ENCODE results near the gene TCF12.
A peak's percentile ranks its signal among the peaks of the same experiment; 100 is the strongest.
"Not testable (repeated sequence)": the region's sequence is repeated elsewhere in the genome, so short reads cannot be mapped to it uniquely, and the experiment has no call there.

TCF12 gene

DNA sequence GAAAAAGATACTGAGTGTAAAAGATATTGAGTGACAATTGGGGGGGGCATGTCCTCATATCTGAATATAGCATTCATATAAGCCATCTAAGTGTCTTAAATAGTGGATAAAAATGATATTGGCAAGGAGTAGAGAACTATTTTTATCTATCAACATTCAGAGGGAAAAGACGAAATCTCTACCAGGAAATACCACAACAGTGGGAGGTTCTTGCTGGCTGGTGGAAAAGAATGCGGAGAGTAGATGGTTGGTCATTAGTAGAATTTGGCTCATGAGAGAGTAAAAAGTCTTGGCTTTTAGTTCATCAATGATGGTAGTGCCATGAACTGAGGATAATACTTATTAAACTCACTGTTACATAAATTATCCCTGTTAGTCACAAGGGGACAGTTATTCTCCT lies 4.8 kb upstream of the TCF12 start:
- FAIRE-seq (no peak), DNase-seq (ENCODE audit: extremely low spot score, insufficient read length, low read depth) (no peak)

DNA sequence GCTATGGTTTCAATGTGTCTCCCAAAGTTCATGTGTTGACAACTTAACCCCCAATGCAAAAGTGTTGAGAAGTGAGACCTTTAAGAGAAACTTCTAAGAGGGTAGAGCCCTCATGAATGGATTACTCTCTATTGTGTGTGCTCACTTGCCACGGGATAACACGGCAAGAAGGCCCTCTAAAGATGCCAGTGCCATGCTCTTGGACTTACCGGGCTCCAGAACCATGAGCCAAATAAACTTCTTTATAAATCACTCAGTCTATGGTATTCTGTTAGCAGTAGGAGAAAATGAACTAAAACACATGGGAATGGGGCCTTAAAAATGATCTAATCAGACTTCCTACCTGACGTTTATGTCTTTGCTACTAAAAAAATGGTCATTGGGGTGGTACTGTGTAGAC lies 2.6 kb upstream of the TCF12 start:
- no peak for DNase-seq (ENCODE audit: extremely low spot score, insufficient read length, low read depth)
- no peak for FAIRE-seq

DNA sequence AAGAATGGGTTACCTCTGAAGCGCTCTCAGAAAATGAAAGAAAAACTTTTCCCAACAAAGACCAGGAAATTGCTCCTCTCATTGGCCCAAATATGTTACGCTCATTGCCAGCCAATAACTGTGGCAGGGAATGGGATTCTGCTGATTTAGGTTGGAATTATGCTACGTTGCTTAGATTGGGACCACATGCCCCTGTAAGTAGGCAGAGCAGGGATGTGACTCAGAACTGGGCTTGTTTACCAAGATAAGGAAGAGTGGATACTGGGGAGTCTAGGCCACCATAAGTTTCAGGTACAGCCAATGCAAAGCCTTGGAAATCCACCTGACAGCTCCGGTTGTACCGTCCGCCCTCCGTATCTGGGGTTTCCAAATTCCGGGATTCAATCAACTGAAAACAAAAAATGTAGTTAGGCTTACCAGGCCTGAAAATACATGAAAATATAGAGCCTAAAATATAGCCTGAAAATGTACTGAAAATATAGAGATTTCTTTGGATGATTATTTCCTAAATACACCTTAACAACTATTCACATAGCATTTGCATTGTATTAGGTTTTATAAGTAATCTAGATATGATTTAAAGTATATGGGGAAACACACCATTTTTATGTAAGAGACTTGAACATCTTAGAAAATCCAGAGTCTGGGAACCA lies 1.5 kb upstream of the TCF12 start:
- FAIRE-seq = no peak

DNA sequence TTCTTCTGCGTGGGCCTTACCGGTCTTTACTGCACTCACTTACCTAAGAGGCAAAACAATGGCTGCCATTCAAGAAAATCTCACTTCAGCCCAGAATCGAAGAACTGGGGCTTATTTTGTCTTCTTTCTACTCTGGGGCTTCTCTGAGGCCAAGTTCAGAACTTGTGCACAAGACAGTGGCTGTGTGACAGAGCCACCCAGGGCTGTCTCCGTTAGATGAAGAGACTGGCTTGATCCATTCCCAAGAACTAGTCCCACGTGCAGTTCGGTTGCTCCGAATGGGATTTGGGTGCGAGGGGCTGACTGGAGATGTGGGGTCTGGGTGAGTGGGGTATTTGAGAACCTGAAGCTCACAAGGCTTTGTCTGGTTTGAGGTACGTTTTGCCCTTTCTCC lies 795 bp upstream of the TCF12 start:
- no peak for FAIRE-seq
- no peak for DNase-seq (ENCODE audit: extremely low spot score, insufficient read length, low read depth)

More for the DNA sequence above, 1.5 kb upstream of the TCF12 start:
- no peak for DNase-seq (ENCODE audit: extremely low spot score, insufficient read length, low read depth)

DNA sequence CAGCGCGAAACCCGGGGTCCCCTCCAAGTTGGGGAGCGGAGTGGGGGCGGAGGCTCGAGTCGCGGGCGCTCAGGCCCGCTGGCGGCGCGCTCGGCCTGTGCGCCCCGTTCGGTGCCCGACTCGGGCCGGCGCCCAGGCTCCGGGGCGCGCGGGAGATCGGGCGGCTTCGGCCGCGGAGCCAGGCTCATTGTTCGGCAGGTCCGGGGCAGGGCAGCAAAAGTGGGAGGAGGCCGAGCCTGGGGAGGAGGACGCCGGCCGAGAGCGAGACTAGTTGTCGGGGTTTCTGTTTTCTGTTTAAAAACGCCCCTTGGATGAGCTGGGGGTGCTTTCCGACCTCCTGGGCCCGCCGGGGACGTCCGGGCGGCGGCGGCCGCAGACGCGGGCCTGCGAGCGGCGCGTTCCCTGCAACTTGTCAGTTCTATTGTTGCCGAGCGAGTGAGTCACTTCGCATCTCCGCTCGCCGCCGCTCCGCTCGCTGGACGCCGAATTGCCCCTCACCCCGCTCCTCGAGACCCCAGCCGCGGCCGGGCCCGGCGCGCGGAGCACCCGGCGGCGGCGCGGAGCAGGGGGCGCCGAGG lies 676 bp downstream of the TCF12 start:
- no peak for FAIRE-seq
- peak; percentile 18 for DNase-seq (ENCODE audit: extremely low spot score, insufficient read length, low read depth)

DNA sequence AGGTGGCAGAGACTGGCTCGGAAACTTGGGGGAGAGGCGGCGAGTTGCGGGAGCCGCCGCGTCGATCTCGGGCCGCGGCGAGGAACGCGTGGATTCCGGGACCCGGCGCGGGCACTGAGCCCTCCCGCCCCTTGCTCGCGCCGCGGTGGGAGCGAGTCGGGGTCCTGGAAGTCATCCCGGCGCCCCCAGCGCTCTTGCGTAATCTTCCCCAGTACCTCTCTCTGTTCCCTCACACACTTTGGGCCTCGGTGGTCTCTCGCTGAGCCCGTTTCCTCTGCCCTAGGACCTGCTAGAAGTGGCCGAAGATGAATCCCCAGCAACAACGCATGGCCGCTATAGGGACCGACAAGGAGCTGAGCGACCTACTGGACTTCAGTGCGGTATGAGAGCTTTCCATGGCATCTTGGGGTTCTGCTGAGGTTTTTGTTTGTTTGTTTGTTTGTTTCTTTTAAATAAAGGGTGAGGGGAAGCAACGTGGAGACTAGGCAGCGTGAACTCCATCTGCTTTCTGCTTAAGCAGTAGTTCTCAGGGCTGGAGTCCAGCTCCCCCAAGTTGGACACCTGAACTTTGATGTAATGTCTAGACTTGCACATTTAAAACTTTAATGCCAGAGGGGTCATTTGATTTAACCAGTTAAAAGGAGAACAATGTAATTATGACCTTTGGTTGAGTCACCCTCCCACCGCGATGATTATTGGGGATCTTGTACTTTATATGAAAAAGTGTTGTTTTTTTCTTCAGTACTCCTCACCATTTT lies 1.3 kb downstream of the TCF12 start:
- FAIRE-seq = peak; percentile 15
- DNase-seq (ENCODE audit: extremely low spot score, insufficient read length, low read depth) = no peak

DNA sequence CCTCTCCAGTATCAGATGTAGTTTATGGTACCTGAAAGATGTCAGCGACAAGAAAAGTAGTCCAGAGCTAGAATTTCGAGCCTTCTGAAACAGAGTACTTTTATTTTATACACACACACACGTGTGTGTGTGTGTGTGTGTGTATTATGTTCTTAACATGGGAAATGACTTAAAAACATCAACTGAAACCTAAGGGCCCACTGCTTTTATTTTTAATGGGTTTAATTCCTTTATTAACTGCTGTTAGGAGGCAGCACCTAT lies 1.9 kb downstream of the TCF12 start:
- FAIRE-seq (no peak), DNase-seq (ENCODE audit: extremely low spot score, insufficient read length, low read depth) (no peak)

DNA sequence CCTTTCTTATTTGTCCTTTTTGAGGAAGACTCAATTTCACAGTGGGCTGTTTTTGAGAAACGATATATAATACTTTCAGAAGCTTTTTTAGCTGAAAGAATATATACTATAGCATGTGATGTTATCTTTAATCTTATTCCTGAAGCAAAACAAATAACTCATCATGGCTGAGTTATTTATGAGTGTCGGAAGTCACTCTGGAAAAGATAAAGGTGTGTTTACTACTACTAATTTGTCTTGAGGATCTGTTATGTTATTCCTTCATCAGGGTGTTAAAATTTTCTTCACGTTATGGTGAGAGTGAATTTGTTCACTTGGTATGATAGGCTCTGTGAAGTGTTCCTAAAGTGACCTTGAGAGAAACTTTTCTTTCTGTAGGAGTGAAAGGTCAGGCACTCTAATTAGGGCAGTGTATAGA lies 4.7 kb downstream of the TCF12 start:
- no peak for FAIRE-seq
- no peak for DNase-seq (ENCODE audit: extremely low spot score, insufficient read length, low read depth)

DNA sequence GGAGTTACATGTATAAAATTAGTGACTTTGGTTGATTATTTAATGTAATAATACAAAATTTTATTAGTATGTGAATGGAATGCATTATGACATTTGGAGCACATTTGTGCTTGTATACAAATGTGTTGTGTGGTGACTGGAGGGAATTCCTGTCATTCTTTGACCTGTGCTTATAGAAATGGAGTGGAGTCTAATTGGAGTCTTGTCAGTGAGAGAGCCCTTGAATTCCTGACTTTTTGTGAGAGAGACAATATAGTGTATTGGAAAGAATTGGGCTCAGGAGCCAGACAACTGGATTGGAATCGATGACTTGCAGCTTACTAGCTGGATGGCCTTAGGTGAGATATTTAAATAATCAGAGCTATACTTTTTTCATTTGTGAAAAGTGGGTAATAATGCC lies 9.4 kb downstream of the TCF12 start:
- no peak for FAIRE-seq

DNA sequence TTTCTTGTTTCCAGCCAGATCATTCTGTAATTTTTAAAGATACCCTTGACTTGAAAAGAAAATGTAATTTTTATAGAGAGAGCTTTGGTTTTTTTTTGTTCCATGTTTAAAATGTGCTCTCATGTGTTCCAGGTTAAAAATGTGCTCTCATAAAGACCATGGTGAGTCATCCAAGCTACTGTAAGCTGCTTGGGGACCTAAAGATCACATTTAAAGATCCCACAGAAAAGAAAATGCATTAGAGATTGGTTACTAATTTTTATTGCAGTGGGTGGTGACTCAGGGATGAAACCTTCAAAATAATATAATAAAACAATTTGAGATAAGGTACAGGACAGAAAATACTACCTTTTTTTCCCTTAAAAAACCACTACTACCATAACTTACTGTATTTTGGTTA lies 11.0 kb downstream of the TCF12 start:
- no peak for FAIRE-seq
- no peak for DNase-seq (ENCODE audit: extremely low spot score, insufficient read length, low read depth)

More for the DNA sequence above, 9.4 kb downstream of the TCF12 start:
- no peak for DNase-seq (ENCODE audit: extremely low spot score, insufficient read length, low read depth)

DNA sequence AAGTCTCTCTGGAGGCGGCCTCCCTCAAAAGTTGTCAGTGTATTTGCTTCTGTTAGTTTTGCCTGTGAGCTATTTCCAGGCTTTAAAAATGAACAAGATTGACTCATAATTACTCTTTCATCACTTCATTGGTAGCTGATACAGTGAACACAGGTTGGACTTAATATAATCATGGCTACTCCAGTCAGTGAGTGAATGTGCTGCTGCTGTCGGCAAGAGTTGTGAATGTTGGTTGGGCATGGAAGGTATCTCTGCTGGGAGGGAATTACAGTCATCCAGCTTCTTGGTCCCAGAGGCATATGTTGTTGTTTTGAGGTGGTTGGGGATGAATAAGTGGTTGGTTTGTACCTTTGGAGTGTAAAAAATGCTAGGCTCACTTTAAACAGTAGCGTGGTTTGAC lies 11.5 kb downstream of the TCF12 start:
- FAIRE-seq = no peak

DNA sequence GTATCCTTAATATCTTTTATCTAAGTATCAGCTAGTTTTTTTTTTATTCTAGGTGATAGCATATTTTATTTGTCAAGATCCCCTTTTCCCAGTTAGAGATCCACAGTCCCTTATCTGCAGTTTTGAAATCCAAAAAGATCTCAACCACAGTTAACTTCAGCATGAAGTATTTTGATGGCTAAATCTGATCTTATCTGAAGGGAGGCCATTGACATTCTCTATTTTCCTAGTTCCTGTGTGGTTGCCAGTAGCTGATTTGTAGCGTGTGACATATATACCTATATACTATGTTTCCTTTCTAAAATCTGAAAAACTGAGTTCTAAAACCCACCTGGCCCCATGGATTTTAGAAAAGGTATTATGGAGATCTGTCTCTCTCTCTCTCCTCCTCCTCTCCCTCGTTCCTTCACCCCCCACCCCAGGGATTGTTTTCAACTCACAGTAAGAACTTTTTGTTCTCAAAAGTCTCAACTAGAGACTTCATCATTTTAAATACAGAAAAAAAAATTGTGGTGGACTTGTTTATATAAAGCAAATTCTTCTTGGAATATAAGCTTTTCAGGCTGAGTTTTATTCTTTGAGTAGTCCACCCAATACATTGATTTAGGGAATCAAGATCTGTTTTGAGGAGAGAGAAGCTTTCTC lies 12.3 kb downstream of the TCF12 start:
- FAIRE-seq = no peak
- no peak for DNase-seq (ENCODE audit: extremely low spot score, insufficient read length, low read depth)

More for the DNA sequence above, 11.5 kb downstream of the TCF12 start:
- DNase-seq (ENCODE audit: extremely low spot score, insufficient read length, low read depth) = no peak

DNA sequence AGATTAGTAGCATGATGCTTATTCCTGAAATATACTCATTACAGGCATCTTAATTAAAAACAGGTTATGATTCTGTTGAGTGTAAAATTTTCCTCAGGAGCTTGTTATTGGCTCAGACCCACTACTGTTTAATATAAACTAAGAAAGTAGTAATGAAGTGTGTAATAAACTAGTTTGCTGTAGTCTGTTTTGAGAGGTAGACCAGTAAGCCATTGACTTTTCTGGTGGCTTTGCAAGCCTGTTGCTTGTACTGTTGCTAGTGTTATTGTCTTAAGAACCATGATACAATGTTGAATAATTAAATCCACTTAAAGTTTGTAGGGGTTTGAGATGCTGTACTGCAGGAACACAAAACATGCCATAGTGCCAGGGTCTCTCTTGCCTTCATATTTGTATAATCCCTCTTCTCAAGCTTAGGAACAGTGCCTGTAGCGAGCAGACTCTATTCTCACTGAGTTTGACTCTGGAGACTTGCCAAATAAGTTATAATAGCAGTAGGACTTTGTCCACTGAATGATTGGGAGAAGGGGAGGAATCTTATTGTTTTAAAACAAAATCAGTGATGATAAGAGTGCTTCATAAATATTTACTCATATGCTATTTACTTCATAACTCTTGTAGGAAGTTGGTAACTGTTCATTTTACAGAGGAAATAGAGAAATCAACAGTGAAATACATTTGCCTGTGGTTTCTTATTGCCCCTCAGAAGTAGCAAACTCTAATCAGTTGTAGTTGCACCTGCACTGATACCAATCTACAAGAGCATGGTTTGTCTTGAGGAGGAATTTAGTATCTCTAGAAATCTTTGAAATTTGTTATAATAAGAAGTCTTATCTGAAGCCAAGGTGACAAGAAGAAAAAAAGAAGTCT lies 13.4 kb downstream of the TCF12 start:
- peak; percentile 49 for FAIRE-seq
- no peak for DNase-seq (ENCODE audit: extremely low spot score, insufficient read length, low read depth)

DNA sequence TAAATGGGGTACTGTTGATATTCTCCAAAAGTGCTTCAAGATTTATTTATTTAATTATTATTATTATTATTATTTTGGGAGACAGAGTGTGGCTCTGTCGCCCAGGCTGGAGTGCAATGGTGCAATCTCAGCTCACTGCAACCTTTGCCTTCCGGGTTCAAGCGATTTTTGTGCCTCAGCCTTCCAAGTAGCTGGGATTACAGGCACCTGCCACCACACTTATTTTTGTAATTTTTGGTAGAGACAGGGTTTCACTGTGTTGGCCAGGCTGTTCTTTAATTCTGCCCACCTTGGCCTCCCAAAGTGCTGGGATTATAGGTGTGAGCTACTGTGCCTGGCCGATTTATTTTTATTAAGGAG lies 14.0 kb downstream of the TCF12 start:
- not testable (repeated sequence) for DNase-seq (ENCODE audit: extremely low spot score, insufficient read length, low read depth); FAIRE-seq

DNA sequence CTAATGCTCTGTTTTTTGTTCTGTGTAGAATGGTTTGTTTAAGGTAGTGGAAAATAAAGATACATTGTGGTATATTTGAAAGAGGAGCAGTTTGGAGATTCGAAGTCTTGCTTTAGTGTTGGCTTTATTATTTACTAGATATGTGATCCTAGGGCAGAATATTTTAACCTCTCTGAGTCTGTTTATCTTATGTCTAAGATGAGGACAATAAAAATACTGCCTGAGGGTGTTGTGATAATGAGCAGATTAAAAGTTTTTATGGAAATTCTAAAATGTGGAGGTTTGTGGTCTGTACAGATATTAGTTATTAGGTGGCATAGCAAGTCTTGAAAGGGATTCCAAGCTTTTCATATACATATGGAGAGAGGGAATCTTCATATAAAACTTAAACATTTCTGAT lies 15.0 kb downstream of the TCF12 start:
- FAIRE-seq (no peak), DNase-seq (ENCODE audit: extremely low spot score, insufficient read length, low read depth) (no peak)

DNA sequence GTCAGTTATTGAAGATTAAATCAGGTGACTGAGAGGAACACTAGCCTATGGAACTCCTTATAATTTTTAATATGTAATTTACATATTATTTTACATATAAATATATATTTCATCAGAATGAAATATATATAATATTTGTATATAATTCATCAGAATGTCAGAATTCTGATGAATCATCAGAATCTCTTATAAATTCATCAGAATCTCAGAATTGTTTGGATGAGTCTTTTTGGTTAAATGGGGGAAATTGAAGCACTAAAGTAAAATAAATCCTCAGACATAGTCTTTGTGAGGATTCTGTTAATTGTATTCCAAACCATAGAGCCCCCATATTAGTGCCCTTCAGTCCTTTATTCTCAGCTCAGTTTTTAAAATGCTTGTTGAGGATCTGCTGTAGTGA lies 15.4 kb downstream of the TCF12 start:
- DNase-seq (ENCODE audit: extremely low spot score, insufficient read length, low read depth) (no peak), FAIRE-seq (no peak)

DNA sequence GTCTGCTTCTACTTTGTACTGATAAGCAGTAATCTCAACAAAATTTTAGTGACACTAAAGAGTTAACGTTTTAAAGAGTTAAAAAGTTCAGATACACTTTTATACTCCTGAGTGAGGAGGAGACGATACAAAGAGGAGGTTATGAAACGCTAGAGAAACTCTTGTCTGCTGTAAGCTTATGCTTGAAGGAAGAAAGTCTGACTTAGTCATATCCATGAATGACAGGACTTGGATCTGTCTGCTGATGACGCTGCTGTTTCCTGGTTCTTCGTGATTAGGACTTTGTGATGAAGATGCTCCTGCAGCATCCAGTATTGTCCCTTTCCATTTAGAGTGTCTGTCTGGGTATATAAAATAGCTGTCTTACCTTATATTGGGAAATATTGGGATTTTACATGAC lies 15.8 kb downstream of the TCF12 start:
- FAIRE-seq (no peak), DNase-seq (ENCODE audit: extremely low spot score, insufficient read length, low read depth) (no peak)

DNA sequence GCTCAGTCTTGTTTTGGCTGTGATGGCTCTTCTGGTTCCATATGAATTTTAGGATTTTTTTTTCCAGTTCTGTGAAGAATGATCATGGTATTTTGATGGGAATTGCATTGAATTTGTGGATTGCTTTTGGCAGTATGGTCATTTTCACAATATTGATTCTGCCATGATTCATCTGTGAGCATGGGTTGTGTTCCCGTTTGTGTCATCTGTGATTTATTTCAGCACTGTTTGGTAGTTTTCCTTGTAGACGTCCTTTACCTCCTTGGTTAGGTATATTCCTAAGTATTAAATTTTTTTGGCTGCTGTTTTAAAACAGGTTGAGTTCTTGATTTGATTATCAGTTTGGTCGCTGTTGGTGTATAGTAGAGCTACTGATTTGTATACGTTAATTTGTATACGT lies 18.5 kb downstream of the TCF12 start:
- FAIRE-seq (no peak), DNase-seq (ENCODE audit: extremely low spot score, insufficient read length, low read depth) (no peak)

DNA sequence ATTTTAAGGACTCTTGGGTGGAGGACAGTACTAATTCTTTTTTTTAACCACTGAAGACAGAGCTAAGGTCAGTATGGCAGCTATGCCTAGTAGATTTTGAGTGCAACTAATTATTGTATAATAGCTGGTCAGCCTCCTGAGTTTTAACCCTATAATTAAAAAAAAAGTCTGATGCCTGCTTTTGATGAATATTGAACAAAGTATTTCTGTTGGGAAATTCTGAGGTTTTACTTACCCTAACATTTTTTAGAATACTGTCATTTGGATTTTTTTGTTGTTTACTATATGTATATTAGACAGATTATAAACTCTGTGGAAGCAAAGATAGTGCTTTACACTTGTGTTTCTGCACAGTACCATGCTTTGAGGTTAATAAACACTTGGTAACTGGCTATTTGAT lies 20.8 kb downstream of the TCF12 start:
- DNase-seq (ENCODE audit: extremely low spot score, insufficient read length, low read depth) (no peak), FAIRE-seq (no peak)

DNA sequence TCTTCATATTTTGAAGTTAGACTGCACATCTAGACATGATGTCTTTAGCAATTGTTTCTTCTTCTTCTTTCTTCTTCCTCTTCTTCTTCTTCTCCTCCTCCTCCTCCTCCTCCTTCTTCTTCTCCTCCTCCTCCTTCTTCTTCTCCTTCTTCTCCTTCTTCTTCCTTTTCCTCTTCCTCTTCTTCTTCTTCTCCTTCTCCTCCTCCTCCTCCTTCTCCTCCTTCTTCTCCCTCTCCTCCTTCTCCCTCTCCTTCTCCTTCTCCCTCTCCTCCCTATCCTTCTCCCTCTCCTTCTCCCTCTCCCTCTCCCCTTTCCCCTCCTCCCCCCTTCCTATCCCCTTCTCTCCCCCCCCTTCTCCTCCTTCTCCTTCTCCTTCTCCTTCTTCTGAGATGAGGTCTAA lies 21.9 kb downstream of the TCF12 start:
- DNase-seq (ENCODE audit: extremely low spot score, insufficient read length, low read depth) = no peak
- no peak for FAIRE-seq

Measured in GM18507 (cell line).